Putamen (tissue), 1 donor: ENCODE measurements around the gene VEZT.
"Not testable (repeated sequence)": the region's sequence is repeated elsewhere in the genome, so short reads cannot be mapped to it uniquely, and the experiment has no call there.

Experiments used
- DNase-seq: peaks from one replicate; pipeline ENCODE4 v3.0.0-alpha.2; 2016; ENCODE audit warnings: low spot score

The VEZT gene

GRCh38 chr12:95319694-95320331 lies 102.2 kb downstream of the VEZT start:
- DNase-seq = no peak

GRCh38 chr12:95321516-95322246 lies 104.1 kb downstream of the VEZT start:
- DNase-seq = no peak

DNA sequence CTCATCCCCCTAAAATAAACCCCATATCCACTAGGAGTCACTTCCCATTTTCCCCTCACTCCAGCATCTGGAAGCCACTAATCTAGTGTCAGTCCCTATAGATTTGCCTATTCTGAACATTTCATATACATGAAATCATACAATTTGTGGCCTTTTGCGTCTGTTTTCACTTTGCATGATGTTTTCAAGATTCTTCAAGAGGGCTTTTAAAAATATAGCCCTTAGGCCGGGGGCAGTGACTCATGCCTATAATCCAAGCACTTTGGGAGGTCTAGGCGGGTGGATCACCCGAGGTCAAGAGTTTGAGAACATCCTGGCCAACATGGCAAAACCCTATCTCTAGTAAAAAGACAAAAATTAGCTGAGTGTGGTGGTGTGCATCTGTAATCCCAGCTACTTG lies 104.7 kb downstream of the VEZT start:
- no peak for DNase-seq

DNA sequence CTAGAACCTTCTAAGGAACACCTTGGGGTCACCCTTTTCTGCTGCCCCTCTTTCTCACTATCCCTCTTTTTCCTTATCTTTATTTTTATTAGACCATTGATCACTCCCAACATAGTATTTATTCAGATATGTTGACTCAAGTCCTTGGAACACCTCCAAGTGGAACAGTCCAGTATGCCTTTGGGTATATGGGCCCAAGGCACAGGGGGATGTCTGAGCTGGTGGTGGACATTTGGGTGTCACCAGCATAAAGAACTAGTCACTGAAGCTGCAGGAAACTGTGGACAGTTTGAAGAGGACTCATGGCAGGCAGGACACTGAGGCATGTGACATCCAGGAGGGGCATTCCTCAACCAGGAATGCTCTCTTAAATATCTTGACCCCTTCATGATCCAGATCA lies 105.6 kb downstream of the VEZT start:
- no peak for DNase-seq

- not testable (repeated sequence) for DNase-seq
Observed at GRCh38 chr12:95324246-95324645, 106.6 kb downstream of the VEZT start.

DNA sequence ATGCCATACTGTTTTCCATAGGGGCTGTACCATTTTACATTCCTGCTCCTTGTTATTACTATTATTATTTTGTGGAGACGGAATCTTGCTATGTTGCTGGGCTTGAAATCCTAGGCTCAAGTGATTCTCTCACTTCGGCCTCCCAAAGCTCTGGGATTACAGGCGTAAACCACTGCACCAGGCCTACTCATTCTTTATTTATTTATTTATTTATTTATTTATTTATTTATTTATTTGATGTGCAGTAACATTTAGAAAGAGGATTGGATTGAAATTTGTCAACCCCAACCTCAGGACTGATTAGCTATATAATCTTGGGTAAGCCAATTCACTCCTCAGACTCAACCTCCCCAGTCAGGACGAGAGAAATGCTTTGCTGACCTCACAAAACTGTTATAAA lies 107.9 kb downstream of the VEZT start:
- no peak for DNase-seq

DNA sequence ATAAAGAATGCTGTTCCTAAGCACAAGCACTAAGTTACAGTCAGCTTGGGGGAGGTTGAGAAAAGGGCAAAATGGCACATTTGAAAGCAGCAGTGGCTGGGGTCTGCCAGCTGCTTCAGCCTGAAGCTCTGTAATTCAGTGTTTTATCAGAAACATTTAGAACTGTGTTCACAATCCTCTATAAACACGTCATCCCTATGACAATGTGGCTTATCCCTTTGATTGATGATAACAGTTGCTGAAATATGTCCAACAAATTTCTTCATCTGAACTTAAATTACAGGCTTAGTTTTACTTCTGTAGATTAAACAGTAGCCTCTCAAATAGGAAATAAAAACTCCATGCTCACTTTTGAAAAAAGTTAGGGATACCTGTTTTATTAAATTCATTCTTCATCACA lies 108.8 kb downstream of the VEZT start:
- DNase-seq = no peak

DNA sequence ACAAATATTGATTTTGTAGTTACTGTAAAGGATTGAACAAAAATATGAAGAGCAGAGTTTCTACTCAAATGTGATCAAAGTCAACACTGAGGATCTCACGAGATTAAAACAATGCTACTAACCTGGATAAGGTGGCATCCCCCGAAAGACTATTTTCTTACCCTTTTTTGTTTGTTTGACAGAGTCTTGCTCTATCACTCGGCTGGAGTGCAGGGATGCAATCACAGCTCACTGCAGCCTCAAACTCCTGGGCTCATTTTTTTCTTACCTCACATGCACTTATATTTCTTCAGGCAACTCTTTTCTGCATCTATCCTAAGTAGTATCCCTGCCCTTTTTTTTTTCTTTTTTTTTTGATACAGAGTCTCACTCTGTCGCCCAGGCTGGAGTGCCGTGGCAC lies 109.2 kb downstream of the VEZT start:
- DNase-seq = no peak

- DNase-seq = no peak
Observed at GRCh38 chr12:95328708-95329107, 111.1 kb downstream of the VEZT start.

DNA sequence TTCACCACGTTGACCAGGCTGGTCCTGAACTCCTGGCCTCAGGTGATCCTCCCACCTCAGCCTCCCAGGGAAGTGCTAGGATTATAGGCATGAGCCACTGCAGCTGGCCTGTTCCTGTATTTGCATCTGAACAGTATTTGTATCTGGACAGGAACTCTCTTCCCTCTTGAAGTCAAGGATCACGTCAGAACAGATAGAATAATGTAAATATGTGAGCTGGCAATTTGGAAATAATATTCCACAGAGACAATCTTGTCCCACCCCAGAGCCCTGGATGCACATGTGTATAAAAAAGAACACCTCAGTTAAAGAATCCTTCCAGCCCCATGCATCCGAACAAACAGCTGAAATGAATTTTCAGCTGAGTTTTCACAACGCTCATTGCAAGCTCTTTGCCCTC lies 118.3 kb downstream of the VEZT start:
- no peak for DNase-seq

- DNase-seq = peak; percentile 68
Observed at GRCh38 chr12:95336387-95337067, 118.9 kb downstream of the VEZT start.

DNA sequence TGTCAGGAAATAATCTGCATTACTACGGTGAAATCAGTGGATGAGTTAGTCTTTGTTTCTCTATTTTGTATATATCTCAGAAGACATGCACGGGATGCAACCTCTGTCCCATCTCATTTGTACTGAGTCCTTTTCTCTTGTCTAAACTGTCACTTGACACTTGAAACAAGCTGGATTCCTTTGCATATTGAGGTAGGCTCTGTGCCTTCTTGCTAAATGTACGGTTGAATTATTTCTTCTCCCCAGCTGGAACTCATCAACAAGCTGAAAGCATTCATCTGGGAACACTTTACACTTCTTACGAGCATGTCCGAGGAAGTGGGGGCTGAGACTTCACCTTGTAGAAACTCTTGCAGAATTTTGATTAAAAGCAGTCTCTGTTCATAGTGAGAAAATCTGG lies 119.5 kb downstream of the VEZT start:
- no peak for DNase-seq

DNA sequence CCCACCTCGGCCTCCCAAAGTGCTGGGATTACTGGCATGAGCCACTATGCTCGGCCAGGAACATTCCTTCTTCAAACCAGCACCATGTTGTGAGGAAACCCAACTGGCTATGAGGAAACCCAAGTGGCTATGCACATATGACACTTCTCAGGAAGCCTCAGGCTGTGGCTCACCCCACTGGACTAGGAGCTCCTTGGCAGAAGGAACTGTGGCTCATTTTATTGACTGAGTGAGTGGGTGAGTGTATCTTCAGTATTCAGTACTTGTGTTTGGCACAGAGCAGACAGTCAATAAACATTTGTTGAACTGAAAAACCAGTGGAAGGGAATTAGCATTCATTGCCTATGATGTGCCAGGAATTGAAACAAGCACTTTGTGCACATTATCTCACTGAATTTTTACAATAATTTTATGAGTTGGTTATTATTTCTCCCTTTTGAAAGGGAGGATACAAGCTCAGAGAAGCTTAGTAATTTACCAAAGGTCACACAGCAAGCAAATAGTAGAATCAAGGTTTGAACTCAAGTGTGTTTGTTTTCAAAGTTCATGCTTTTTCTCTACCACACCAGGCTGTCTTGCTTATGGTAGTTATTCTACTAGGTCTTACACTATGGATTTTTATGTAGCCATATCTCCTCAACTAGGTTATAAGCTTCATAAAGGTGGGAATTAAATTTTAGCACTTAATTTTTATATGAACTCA lies 121.6 kb downstream of the VEZT start:
- DNase-seq = no peak

- DNase-seq = no peak
Observed at GRCh38 chr12:95342008-95342407, 124.4 kb downstream of the VEZT start.

GRCh38 chr12:95343461-95344230 lies 126.0 kb downstream of the VEZT start:
- no peak for DNase-seq

DNA sequence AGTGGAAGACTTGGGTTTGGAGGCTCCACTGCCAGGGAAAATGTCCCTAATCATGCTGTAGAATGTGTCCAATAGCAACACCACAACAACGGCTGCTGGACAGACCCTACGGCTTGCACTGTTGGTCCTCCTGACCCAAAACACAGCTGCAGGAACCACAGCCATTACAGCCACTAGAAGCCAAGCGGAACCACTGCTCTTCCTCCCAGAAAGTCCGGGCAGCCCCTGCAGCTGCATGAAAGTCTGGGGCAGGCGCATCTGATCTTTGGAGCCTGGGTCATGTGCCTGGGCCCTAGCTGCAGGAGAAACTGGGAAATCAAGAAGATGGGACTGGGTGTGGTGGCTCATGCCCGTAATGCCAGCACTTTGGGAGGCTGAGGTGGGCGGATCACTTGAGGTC lies 131.7 kb downstream of the VEZT start:
- DNase-seq = no peak

DNA sequence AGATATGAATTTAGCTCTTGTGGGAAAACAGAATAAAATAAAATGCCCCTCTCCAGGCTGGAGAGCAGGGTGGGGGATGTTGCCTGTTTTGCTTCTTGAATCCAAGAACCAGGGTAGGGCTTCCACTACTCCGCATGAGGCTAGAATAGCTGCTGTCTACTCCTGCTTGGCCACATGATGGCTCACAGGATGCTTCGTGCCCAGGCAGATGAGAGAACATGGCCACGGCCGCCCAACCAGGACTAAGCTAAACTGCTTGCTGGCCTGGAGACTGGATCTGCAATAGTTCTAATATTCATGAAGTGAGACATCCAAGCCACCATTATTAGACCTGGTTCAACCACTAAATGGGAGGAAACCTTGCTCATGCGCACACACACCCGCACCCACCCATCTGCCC lies 134.1 kb downstream of the VEZT start:
- no peak for DNase-seq
